K562 (cell line): ENCODE results near the gene TACR2. TPM values are rescaled to one million over a fixed set of nuclear protein-coding genes. Genes with fewer than 3 reads are reported as not detected.

ENCODE experiments used
- E4F1 ChIP-seq: fragments of 250-450 bp; sonication (Bioruptor Pico); IDR thresholded peaks from 2 replicates; pipeline ENCODE4 v1.5.0; 2021; ENCODE audit warnings: mild to moderate bottlenecking, borderline replicate concordance
- GTF2F1 ChIP-seq: IDR thresholded peaks from 2 replicates; pipeline ENCODE4 v1.6.1; 2011; ENCODE audit warnings: low read depth, low read length, improper control_type of control experiment
- NKRF ChIP-seq: fragments of 450-650 bp; IDR thresholded peaks from 2 replicates; pipeline ENCODE4 v1.6.1; 2016; ENCODE audit warnings: borderline replicate concordance
- PML ChIP-seq: IDR thresholded peaks from 2 replicates; pipeline ENCODE4 v1.6.1; 2012; ENCODE audit warnings: low read length, inconsistent platforms
- RCOR1 ChIP-seq, 2 experiments: IDR thresholded peaks; 2 replicates each; pipeline ENCODE4 v1.6.1; 2012; ENCODE audit warnings: low read depth in 2 of 2, low read length in 2 of 2, borderline replicate concordance in 1 of 2, improper control_type of control experiment in 1 of 2
- SAP30 ChIP-seq: fragments of 200-600 bp; sonication (generic); IDR thresholded peaks from 2 replicates; pipeline ENCODE4 v1.6.1; 2012; ENCODE audit warnings: borderline replicate concordance, low read depth, mild to moderate bottlenecking, moderate library complexity, low read length, control low read depth, inconsistent platforms; ENCODE audit not compliant: insufficient read depth, poor library complexity, severe bottlenecking
- ZBTB33 ChIP-seq: sonication (generic); formaldehyde crosslinking; IDR thresholded peaks from 2 replicates; pipeline ENCODE4 v1.8.1; 2023; ENCODE audit warnings: mild to moderate bottlenecking, missing genetic modification reagents
- ZNF583 ChIP-seq: fragments of 250-450 bp; sonication (Bioruptor Pico); IDR thresholded peaks from 2 replicates; pipeline ENCODE4 v1.4.0; 2020
- polyA plus RNA-seq, 8 experiments: library from polyadenylated mRNA; depleted of rRNA in 4 of 8; stranded (reverse) in 5 of 8; unstranded in 3 of 8; fragments of >200 nt; fragmentation: Nextera tagmentation in 2 of 8; fragmentation: Illumina TruSeq in 1 of 8; extraction: Ambion mirVana in 2 of 8; extraction: Trizol in 1 of 8; gene quantifications; 2 replicates each; pipeline versions ENCODE4 v1.2.1 to v1.2.3, GENCODE V29; 2011 to 2014; ENCODE audit warnings: inconsistent platforms in 1 of 8, missing spikeins in 1 of 8
- total RNA-seq, 7 experiments: library from RNA; depleted of rRNA in 6 of 7; stranded (reverse); fragments of >200 nt in 6 of 7; fragmentation: Illumina TruSeq in 2 of 7; extraction: Trizol in 2 of 7; gene quantifications; 2 replicates each; pipeline versions ENCODE4 v1.2.1 to v1.2.3, GENCODE V29; 2011 to 2021; ENCODE audit warnings: low replicate concordance in 1 of 7
- TF ChIP-seq, protein P1 (sequence below), 2 experiments: IDR thresholded peaks; 2 replicates each; pipeline ENCODE4 v1.6.1; 2011; ENCODE audit warnings: borderline replicate concordance in 1 of 2, control low read depth in 1 of 2, low read depth in 1 of 2, low read length in 1 of 2, mild to moderate bottlenecking in 1 of 2, mixed read lengths in 1 of 2, moderate library complexity in 1 of 2; ENCODE audit not compliant: insufficient read depth in 1 of 2, insufficient read length in 1 of 2, poor library complexity in 1 of 2, severe bottlenecking in 1 of 2; ENCODE audit errors: extremely low read depth in 1 of 2
- TF ChIP-seq, protein P2 (sequence below), 2 experiments: fragments of 450-650 bp; IDR thresholded peaks; 2 replicates each; pipeline ENCODE4 v1.6.1; 2018; ENCODE audit warnings: mild to moderate bottlenecking in 2 of 2, low read depth in 1 of 2; ENCODE audit not compliant: partially characterized antibody in 2 of 2
- TF ChIP-seq, protein P3 (sequence below): fragments of 200-400 bp; formaldehyde crosslinking; IDR thresholded peaks from 2 replicates; pipeline ENCODE4 v1.6.1; 2017; ENCODE audit warnings: mild to moderate bottlenecking, low read depth, low read length, moderate library complexity

The TACR2 gene
- total and polyA plus RNA-seq, 9 of the 15 experiments (the other 6 are each of a cell fraction or from before 2014, with no cell fraction given) = not detected

DNA sequence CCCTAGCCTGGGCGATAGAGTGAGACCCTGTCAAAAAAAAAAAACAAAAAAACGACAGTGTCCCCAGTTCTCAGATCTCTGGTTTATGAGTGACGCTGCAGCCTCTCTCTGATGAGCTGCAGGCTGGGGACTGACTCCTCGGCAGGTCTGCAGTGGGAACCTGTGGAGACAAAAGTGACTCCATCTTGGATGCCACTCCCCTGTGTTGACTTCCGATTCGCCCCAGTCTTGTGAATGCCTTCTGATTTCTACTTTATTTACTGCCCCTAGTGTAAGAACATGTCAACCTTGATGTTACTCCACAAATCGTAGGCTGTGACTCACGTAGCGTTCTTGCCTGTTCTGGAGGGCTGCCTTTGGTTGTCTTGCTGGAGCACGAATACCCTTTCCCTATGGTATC is 6.2 kb downstream of the TACR2 start (continued):
- TF ChIP-seq SAP30 (no peak), PML (no peak), ZBTB33 (CRISPR knock-in tag) (no peak), NKRF (no peak), RCOR1 (IDR thresholded peaks at IDR 0.05; ENCODE audit: borderline replicate concordance in 1 of 2, low read depth in 2 of 2, low read length in 2 of 2) (no peak), ZNF583 (CRISPR knock-in tag) (peak; percentile 95), E4F1 (CRISPR knock-in tag) (peak; percentile 55; the same call in 1 of the 2 replicates), GTF2F1 (no peak)
- TF ChIP-seq, protein P1, sequence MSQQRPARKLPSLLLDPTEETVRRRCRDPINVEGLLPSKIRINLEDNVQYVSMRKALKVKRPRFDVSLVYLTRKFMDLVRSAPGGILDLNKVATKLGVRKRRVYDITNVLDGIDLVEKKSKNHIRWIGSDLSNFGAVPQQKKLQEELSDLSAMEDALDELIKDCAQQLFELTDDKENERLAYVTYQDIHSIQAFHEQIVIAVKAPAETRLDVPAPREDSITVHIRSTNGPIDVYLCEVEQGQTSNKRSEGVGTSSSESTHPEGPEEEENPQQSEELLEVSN (IDR thresholded peaks at IDR 0.05; ENCODE audit: borderline replicate concordance in 1 of 2, extremely low read depth in 1 of 2, insufficient read depth in 1 of 2, insufficient read length in 1 of 2, low read depth in 1 of 2, low read length in 1 of 2, poor library complexity in 1 of 2, severe bottlenecking in 1 of 2) = no peak
- TF ChIP-seq, protein P2, sequence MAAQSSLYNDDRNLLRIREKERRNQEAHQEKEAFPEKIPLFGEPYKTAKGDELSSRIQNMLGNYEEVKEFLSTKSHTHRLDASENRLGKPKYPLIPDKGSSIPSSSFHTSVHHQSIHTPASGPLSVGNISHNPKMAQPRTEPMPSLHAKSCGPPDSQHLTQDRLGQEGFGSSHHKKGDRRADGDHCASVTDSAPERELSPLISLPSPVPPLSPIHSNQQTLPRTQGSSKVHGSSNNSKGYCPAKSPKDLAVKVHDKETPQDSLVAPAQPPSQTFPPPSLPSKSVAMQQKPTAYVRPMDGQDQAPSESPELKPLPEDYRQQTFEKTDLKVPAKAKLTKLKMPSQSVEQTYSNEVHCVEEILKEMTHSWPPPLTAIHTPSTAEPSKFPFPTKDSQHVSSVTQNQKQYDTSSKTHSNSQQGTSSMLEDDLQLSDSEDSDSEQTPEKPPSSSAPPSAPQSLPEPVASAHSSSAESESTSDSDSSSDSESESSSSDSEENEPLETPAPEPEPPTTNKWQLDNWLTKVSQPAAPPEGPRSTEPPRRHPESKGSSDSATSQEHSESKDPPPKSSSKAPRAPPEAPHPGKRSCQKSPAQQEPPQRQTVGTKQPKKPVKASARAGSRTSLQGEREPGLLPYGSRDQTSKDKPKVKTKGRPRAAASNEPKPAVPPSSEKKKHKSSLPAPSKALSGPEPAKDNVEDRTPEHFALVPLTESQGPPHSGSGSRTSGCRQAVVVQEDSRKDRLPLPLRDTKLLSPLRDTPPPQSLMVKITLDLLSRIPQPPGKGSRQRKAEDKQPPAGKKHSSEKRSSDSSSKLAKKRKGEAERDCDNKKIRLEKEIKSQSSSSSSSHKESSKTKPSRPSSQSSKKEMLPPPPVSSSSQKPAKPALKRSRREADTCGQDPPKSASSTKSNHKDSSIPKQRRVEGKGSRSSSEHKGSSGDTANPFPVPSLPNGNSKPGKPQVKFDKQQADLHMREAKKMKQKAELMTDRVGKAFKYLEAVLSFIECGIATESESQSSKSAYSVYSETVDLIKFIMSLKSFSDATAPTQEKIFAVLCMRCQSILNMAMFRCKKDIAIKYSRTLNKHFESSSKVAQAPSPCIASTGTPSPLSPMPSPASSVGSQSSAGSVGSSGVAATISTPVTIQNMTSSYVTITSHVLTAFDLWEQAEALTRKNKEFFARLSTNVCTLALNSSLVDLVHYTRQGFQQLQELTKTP (IDR thresholded peaks at IDR 0.05; ENCODE audit: low read depth in 1 of 2, partially characterized antibody in 2 of 2) = no peak
- TF ChIP-seq, protein P3, sequence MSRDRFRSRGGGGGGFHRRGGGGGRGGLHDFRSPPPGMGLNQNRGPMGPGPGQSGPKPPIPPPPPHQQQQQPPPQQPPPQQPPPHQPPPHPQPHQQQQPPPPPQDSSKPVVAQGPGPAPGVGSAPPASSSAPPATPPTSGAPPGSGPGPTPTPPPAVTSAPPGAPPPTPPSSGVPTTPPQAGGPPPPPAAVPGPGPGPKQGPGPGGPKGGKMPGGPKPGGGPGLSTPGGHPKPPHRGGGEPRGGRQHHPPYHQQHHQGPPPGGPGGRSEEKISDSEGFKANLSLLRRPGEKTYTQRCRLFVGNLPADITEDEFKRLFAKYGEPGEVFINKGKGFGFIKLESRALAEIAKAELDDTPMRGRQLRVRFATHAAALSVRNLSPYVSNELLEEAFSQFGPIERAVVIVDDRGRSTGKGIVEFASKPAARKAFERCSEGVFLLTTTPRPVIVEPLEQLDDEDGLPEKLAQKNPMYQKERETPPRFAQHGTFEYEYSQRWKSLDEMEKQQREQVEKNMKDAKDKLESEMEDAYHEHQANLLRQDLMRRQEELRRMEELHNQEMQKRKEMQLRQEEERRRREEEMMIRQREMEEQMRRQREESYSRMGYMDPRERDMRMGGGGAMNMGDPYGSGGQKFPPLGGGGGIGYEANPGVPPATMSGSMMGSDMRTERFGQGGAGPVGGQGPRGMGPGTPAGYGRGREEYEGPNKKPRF = no peak
